ENCODE data around the gene FAAP100.

- TF ChIP-seq, protein P1, sequence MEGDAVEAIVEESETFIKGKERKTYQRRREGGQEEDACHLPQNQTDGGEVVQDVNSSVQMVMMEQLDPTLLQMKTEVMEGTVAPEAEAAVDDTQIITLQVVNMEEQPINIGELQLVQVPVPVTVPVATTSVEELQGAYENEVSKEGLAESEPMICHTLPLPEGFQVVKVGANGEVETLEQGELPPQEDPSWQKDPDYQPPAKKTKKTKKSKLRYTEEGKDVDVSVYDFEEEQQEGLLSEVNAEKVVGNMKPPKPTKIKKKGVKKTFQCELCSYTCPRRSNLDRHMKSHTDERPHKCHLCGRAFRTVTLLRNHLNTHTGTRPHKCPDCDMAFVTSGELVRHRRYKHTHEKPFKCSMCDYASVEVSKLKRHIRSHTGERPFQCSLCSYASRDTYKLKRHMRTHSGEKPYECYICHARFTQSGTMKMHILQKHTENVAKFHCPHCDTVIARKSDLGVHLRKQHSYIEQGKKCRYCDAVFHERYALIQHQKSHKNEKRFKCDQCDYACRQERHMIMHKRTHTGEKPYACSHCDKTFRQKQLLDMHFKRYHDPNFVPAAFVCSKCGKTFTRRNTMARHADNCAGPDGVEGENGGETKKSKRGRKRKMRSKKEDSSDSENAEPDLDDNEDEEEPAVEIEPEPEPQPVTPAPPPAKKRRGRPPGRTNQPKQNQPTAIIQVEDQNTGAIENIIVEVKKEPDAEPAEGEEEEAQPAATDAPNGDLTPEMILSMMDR (IDR thresholded peaks at IDR 0.05): no peak
- TF ChIP-seq RAD21 (IDR thresholded peaks at IDR 0.05; ENCODE audit: low read length): no peak
- no peak for TF ChIP-seq EP300 (IDR thresholded peaks at IDR 0.05; ENCODE audit: borderline replicate concordance in 1 of 2, low read depth in 1 of 2, low read length in 1 of 2)
- TF ChIP-seq, protein P2, sequence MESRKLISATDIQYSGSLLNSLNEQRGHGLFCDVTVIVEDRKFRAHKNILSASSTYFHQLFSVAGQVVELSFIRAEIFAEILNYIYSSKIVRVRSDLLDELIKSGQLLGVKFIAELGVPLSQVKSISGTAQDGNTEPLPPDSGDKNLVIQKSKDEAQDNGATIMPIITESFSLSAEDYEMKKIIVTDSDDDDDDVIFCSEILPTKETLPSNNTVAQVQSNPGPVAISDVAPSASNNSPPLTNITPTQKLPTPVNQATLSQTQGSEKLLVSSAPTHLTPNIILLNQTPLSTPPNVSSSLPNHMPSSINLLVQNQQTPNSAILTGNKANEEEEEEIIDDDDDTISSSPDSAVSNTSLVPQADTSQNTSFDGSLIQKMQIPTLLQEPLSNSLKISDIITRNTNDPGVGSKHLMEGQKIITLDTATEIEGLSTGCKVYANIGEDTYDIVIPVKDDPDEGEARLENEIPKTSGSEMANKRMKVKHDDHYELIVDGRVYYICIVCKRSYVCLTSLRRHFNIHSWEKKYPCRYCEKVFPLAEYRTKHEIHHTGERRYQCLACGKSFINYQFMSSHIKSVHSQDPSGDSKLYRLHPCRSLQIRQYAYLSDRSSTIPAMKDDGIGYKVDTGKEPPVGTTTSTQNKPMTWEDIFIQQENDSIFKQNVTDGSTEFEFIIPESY (IDR thresholded peaks at IDR 0.05; ENCODE audit: borderline replicate concordance, low read depth): no peak
- no peak for TF ChIP-seq RFX5 (IDR thresholded peaks at IDR 0.05; ENCODE audit: low read length)
- TF ChIP-seq RXRA (IDR thresholded peaks at IDR 0.05; ENCODE audit: borderline replicate concordance, low read depth): no peak
- no peak for TF ChIP-seq JUND (IDR thresholded peaks at IDR 0.05)
- no peak for TF ChIP-seq RCOR1 (IDR thresholded peaks at IDR 0.05; ENCODE audit: low read length)
- no peak for TF ChIP-seq REST (IDR thresholded peaks at IDR 0.05; ENCODE audit: low read depth, low read length)
- no peak for TF ChIP-seq USF1 (IDR thresholded peaks at IDR 0.05; ENCODE audit: borderline replicate concordance, low read depth)
- TF ChIP-seq EZH2phosphoT487 (IDR thresholded peaks at IDR 0.05; ENCODE audit: borderline replicate concordance, low read depth): no peak
These were observed 11.9 kb upstream of the FAAP100 start for GRCh38 chr17:81563861-81564586.
